ENCODE data around the gene FREM3.
"Not testable (repeated sequence)": the region's sequence is repeated elsewhere in the genome, so short reads cannot be mapped to it uniquely, and the experiment has no call there.

Gene FREM3

GRCh38 chr4:143700416-143701352, at the start of gene FREM3:
FREM3 (minus strand) TSS chr4:143700675; CDS start chr4:143700675, 0 bp downstream.
- peak within 1 kb of the TSS; percentile 51 for H3K4me3 ChIP-seq (ENCODE audit: insufficient read length, low read depth)
- H3K27me3 ChIP-seq (ENCODE audit: insufficient read depth, insufficient read length) = peaks cover 54% of the 10 kb centered on the region
- no peak for DNase-seq (ENCODE audit: low read depth, low spot score)
- TF ChIP-seq ZNF274 (IDR thresholded peaks at IDR 0.05; ENCODE audit: low read depth, low read length) (no peak), SUZ12 (IDR thresholded peaks at IDR 0.05; ENCODE audit: extremely low read depth, insufficient read depth, insufficient read length) (no peak), YY1 (IDR thresholded peaks at IDR 0.05; ENCODE audit: insufficient read depth, insufficient read length) (no peak)
- no peaks in the 10 kb centered on the region for H3K9me3 ChIP-seq (ENCODE audit: insufficient read depth, low read length)
- H3K9ac ChIP-seq (ENCODE audit: insufficient read length, low read depth) = peak within 1 kb of the TSS; percentile 50
- peaks cover 2% of the 10 kb centered on the region for H3K4me1 ChIP-seq (ENCODE audit: insufficient read depth, insufficient read length)
- no peaks in the 10 kb centered on the region for H3K36me3 ChIP-seq (ENCODE audit: insufficient read depth, insufficient read length, low read length)

- Histone ChIP-seq H3K9me3 (ENCODE audit: insufficient read depth, low read length) (no peaks in the 10 kb centered on the region), H3K4me3 (ENCODE audit: insufficient read length, low read depth) (no peak overlapping the region), H3K27me3 (ENCODE audit: insufficient read depth, insufficient read length) (no peaks in the 10 kb centered on the region), H3K4me1 (ENCODE audit: insufficient read depth, insufficient read length) (no peaks in the 10 kb centered on the region), H3K36me3 (ENCODE audit: insufficient read depth, insufficient read length, low read length) (no peaks in the 10 kb centered on the region), H3K9ac (ENCODE audit: insufficient read length, low read depth) (no peak overlapping the region)
- no peak for DNase-seq (ENCODE audit: low read depth, low spot score)
- TF ChIP-seq SUZ12 (IDR thresholded peaks at IDR 0.05; ENCODE audit: extremely low read depth, insufficient read depth, insufficient read length) (no peak), ZNF274 (IDR thresholded peaks at IDR 0.05; ENCODE audit: low read depth, low read length) (no peak), YY1 (IDR thresholded peaks at IDR 0.05; ENCODE audit: insufficient read depth, insufficient read length) (no peak)
Observed at GRCh38 chr4:143745874-143746273, 45.4 kb upstream of the FREM3 start.

- no peaks in the 10 kb centered on the region for H3K36me3 ChIP-seq (ENCODE audit: insufficient read depth, insufficient read length, low read length)
- H3K4me1 ChIP-seq (ENCODE audit: insufficient read depth, insufficient read length) = no peaks in the 10 kb centered on the region
- H3K27me3 ChIP-seq (ENCODE audit: insufficient read depth, insufficient read length) = no peaks in the 10 kb centered on the region
- no peak for TF ChIP-seq ZNF274 (IDR thresholded peaks at IDR 0.05; ENCODE audit: low read depth, low read length)
- no peak for TF ChIP-seq SUZ12 (IDR thresholded peaks at IDR 0.05; ENCODE audit: extremely low read depth, insufficient read depth, insufficient read length)
- no peak for TF ChIP-seq YY1 (IDR thresholded peaks at IDR 0.05; ENCODE audit: insufficient read depth, insufficient read length)
- no peaks in the 10 kb centered on the region for H3K9me3 ChIP-seq (ENCODE audit: insufficient read depth, low read length)
- H3K4me3 ChIP-seq (ENCODE audit: insufficient read length, low read depth) = no peak overlapping the region
- no peak overlapping the region for H3K9ac ChIP-seq (ENCODE audit: insufficient read length, low read depth)
- no peak for DNase-seq (ENCODE audit: low read depth, low spot score)
Observed at GRCh38 chr4:143743591-143743990, 43.1 kb upstream of the FREM3 start.

- TF ChIP-seq SUZ12 (IDR thresholded peaks at IDR 0.05; ENCODE audit: extremely low read depth, insufficient read depth, insufficient read length) = no peak
- no peak for TF ChIP-seq ZNF274 (IDR thresholded peaks at IDR 0.05; ENCODE audit: low read depth, low read length)
- no peak for TF ChIP-seq YY1 (IDR thresholded peaks at IDR 0.05; ENCODE audit: insufficient read depth, insufficient read length)
- Histone ChIP-seq H3K27me3 (ENCODE audit: insufficient read depth, insufficient read length) (no peaks in the 10 kb centered on the region), H3K4me3 (ENCODE audit: insufficient read length, low read depth) (no peak overlapping the region), H3K9me3 (ENCODE audit: insufficient read depth, low read length) (no peaks in the 10 kb centered on the region), H3K9ac (ENCODE audit: insufficient read length, low read depth) (no peak overlapping the region), H3K4me1 (ENCODE audit: insufficient read depth, insufficient read length) (no peaks in the 10 kb centered on the region), H3K36me3 (ENCODE audit: insufficient read depth, insufficient read length, low read length) (no peaks in the 10 kb centered on the region)
- DNase-seq (ENCODE audit: low read depth, low spot score) = no peak
Observed at GRCh38 chr4:143742834-143743233, 42.4 kb upstream of the FREM3 start.

- DNase-seq (ENCODE audit: low read depth, low spot score) = no peak
- no peak for TF ChIP-seq ZNF274 (IDR thresholded peaks at IDR 0.05; ENCODE audit: low read depth, low read length)
- TF ChIP-seq SUZ12 (IDR thresholded peaks at IDR 0.05; ENCODE audit: extremely low read depth, insufficient read depth, insufficient read length) = no peak
- TF ChIP-seq YY1 (IDR thresholded peaks at IDR 0.05; ENCODE audit: insufficient read depth, insufficient read length) = no peak
- no peaks in the 10 kb centered on the region for H3K9me3 ChIP-seq (ENCODE audit: insufficient read depth, low read length)
- no peak overlapping the region for H3K4me3 ChIP-seq (ENCODE audit: insufficient read length, low read depth)
- no peaks in the 10 kb centered on the region for H3K4me1 ChIP-seq (ENCODE audit: insufficient read depth, insufficient read length)
- H3K27me3 ChIP-seq (ENCODE audit: insufficient read depth, insufficient read length) = no peaks in the 10 kb centered on the region
- H3K36me3 ChIP-seq (ENCODE audit: insufficient read depth, insufficient read length, low read length) = no peaks in the 10 kb centered on the region
- no peak overlapping the region for H3K9ac ChIP-seq (ENCODE audit: insufficient read length, low read depth)
Observed at GRCh38 chr4:143736861-143737260, 36.4 kb upstream of the FREM3 start.

GRCh38 chr4:143736061-143736460, 35.6 kb upstream of the FREM3 start:
- not testable (repeated sequence) for H3K9ac ChIP-seq (ENCODE audit: insufficient read length, low read depth); H3K36me3 ChIP-seq (ENCODE audit: insufficient read depth, insufficient read length, low read length); H3K9me3 ChIP-seq (ENCODE audit: insufficient read depth, low read length); DNase-seq (ENCODE audit: low read depth, low spot score); H3K4me3 ChIP-seq (ENCODE audit: insufficient read length, low read depth); H3K27me3 ChIP-seq (ENCODE audit: insufficient read depth, insufficient read length); H3K4me1 ChIP-seq (ENCODE audit: insufficient read depth, insufficient read length)

GRCh38 chr4:143728166-143728565, 27.7 kb upstream of the FREM3 start:
- Histone ChIP-seq H3K4me3 (ENCODE audit: insufficient read length, low read depth) (no peak overlapping the region), H3K36me3 (ENCODE audit: insufficient read depth, insufficient read length, low read length) (no peaks in the 10 kb centered on the region), H3K27me3 (ENCODE audit: insufficient read depth, insufficient read length) (no peaks in the 10 kb centered on the region), H3K4me1 (ENCODE audit: insufficient read depth, insufficient read length) (no peaks in the 10 kb centered on the region), H3K9ac (ENCODE audit: insufficient read length, low read depth) (no peak overlapping the region), H3K9me3 (ENCODE audit: insufficient read depth, low read length) (no peaks in the 10 kb centered on the region)
- DNase-seq (ENCODE audit: low read depth, low spot score) = no peak
- TF ChIP-seq ZNF274 (IDR thresholded peaks at IDR 0.05; ENCODE audit: low read depth, low read length) (no peak), YY1 (IDR thresholded peaks at IDR 0.05; ENCODE audit: insufficient read depth, insufficient read length) (no peak), SUZ12 (IDR thresholded peaks at IDR 0.05; ENCODE audit: extremely low read depth, insufficient read depth, insufficient read length) (no peak)
